Middle frontal gyrus (tissue), 1 donor: ENCODE results near the gene P2RX6.
"Not testable (repeated sequence)": the region's sequence is repeated elsewhere in the genome, so short reads cannot be mapped to it uniquely, and the experiment has no call there.

Experiments used
- DNase-seq: peaks from one replicate; pipeline ENCODE4 v3.0.0-alpha.2; 2015; ENCODE audit warnings: low spot score; ENCODE audit errors: extremely low spot score

P2RX6 gene

DNA sequence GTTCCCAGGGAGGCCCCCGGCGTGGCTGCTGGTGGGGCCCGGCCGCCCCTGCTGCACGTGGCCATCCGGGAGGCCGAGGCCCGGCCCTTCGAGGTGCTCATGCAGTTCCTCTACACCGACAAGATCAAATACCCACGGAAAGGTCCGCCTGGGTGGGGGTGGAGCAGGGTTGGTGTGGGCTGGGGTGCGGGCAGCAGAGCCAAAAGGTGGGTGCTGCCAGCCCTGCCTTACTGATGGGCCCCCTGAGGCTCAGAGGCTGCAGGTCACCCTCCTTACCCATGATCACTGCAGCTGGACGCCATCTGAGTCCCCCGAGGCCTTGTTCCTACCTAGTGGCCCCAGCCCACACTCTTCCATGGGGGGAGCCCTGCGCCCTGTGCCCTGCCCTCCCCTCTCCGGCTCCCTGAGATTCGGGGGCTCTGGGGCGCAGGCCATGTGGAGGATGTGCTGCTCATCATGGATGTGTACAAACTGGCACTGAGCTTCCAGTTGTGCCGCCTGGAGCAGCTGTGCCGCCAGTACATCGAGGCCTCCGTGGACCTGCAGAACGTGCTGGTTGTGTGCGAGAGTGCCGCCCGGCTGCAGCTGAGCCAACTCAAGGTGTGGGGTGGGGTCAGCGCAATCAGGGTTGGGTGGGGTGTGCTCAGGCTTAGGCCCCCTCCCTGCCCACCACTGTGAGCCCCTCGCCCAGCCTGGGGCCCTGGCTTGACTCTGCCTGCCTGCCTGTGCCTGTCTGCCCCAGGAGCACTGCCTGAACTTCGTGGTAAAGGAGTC, 20.6 kb upstream of the P2RX6 start:
- DNase-seq = no peak

DNA sequence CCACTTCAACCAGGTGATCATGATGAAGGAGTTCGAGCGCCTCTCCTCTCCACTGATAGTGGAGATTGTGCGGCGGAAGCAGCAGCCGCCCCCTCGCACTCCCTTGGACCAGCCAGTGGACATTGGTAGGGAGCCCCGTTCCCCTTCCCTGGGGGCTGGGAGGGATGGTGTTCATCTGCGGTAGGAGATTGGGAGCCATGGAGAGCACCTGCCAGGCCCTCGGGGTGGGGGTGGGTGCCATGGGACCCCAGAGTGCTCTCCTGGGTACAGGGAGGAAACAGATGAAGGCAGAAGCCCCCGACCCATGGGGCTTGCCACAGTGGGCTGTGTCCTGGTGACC, 20.1 kb upstream of the P2RX6 start:
- DNase-seq = no peak

DNA sequence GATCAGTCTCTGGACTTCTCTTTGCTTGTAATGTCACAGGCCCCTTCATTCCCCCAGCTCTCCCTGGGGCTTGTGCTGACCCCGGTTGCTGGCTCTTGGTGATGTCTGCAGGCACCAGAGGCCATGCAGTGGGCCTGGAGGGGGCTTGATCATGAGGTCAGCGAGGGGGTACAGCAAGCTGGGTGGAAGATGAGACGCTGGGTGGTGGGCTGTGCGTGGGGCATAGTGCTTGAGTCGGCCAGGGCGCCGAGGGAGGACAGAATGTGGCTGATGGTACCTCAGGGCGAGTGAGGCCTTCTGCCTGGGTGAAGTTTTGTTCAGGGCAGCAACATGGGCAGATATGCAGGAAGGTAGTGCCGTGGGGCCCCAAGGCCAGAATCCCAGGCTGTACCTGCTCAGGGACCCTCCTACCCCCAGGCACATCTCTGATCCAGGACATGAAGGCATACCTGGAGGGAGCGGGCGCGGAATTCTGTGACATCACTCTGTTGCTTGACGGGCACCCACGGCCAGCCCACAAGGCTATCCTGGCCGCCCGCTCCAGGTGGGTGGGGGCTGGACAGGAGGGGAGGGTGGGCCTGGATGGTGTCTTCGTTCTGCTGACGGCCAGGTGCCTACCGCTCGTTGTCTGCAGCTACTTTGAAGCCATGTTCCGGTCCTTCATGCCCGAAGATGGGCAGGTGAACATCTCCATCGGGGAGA, 19.5 kb upstream of the P2RX6 start:
- DNase-seq = no peak

DNA sequence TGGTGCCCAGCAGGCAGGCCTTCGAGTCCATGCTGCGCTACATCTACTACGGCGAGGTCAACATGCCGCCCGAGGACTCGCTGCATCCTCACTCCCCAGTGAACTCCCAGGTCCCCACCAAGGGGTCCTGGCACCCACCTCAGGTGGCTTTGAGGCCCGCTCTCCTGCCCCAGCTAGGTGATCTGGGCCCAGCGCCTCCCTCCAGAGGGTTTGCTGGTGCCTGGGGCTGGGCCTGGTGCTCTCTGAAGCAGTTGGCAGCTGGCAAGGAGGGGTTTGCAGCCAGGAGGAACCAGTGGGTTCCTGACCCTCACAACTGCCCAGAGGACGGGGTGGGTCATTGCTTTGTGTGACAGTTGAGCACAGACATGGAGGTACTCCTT, 18.9 kb upstream of the P2RX6 start:
- no peak for DNase-seq

DNA sequence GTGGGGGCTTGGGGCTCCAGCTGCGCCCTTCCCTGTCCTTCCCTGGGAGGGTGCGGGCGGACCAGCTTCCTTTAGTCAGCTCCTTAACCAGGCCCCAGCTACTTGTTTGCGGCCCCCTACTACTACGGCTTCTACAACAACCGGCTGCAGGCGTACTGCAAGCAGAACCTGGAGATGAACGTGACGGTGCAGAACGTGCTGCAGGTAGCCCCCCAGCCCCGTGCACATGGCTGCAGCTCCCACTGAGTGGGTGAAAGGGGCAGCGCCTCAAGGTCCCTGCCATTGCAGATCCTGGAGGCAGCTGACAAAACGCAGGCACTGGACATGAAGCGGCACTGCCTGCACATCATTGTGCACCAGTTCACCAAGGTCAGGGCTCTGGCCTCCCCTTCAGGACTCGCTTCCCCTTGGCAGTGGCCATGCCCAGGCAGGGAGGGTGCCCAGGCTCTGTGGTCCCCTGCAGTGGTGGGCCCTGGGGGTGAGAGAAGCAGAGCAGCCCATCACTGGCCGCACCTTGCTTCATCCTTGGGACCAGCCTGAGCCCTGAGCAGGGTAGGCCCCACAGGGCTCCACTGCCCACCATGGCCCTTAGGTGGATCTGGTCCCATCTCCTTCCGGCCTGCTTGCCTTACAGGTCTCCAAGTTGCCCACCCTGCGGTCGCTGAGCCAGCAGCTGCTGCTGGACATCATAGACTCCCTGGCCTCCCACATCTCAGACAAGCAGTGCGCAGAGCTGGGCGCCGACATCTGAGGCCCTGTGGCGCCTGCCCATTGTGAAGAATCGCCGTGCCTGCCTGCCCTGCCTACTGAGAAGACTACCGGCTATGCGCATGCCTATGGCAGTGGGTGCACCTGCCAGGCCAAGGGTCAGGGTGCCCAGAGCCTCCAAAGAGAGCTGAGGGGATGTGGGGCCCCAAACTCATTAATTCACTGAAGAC, 18.1 kb upstream of the P2RX6 start:
- no peak for DNase-seq

DNA sequence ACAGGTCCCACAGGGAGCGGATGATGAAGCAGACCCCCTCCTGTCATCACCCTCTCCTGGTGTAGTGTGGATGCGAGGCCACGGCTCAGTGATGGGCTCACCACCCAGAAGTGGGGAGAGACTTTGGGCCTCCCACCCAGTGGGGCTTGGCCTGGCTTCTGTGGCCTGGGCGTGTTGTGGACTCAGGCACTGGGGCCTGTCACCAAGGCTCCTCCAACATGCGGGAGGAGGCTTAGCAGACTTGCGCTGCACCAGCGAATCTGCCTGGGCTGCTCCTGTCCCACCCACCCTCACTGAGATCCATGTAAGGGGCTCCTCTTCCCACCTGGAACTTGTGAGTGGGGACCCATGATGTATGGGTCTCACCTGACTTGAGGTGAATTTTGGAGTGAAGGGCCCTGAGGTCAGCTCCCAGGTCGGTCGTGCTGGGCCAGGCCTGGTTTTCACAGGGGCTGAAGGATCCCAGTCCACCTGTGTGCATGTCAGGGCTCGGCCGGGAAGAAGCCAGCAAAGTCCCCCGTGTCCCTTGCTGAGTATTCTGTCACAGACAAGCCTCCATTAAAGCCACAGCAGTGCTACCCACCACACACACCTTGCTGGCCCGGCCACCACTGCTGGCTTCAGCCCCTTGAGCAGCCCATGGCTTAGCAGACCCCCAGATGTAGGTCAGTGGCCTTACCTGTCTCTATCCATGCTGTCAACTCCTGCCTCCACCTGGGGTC, 17.3 kb upstream of the P2RX6 start:
- no peak for DNase-seq

DNA sequence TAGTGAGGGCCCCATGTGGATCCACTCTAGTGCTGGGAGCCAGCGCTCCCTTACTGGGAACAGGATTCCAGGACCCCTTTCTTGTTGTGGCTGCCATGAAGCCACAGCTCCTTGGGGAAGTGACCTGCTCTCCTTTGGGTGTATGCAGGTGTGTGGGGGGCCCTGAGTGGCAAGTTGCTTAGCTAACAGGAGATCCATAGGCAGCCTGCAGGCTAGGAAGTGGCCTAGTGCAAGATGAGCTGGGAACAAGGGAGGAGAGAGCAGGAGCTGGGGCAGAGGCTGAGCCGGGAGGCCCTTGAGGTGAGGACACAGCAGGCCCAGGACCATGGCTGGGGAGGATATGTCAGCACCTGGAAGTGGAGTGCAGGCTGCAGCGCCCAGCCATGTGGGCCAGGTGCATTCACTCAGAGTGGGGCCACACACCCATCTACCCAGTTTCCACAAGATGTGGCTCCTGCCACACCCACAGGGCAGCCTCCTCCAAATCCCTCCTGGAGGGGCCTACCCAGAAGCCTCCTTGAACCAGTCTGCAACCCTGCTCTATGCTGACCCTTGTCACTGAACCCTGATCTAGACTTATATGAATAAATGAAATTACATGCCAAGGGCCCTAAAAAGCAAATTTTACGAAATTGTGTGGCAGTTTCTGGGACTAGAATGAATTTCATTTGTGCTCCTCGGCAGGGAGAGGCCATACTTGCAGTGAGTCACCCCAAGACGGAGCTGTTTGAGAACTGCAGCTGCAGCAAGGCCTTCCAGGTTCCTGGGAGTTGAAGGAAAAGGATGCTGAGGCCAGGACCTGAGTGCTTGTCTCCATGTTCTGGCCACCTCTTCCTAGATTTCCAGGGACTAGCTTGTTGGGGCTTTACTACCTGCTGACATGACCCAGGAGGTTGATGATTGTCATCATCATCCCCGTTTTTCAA, 16.3 kb upstream of the P2RX6 start:
- DNase-seq = no peak

DNA sequence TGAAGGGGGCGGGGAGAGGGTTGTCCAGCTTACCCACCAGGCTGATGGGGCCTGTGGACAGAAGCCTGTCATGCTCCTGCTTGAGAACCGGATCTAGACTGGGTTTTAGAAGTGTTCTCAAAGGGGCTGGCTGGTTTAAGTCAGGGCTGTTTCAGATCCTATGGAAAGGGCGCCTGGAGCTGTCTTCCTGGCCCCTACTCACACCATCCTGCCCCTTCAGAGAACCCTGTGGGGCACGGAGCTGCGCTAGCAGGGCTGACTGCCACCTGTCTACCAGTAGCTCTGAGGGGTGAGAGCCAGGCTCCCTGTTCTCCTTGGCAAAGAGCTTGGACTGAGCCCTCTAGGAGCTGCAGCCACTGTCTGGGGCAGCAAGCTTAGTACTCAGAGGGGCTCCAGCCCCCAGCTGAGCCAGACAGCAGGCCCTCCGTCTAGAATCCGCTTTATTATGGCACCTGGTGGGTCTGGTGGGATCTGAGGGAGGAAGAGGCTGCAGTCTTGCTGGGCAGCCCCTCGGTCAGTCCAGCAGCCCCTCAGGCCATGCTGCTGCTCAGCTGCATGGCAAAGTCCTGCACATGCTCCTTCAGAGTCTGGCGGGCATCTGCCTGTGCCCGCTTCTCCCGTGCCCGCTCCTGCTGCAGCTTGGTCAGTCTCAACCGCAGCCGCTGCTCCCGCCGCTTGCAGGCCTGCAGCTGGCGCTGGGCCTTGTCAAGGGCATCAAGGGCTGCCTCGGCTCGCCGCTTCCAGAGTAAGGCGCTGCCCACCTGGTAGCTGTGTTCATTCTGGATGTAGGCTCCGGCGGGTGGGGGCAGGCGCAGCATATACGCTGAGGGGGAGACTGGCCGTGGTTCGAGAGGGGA, 15.4 kb upstream of the P2RX6 start:
- DNase-seq = no peak

DNA sequence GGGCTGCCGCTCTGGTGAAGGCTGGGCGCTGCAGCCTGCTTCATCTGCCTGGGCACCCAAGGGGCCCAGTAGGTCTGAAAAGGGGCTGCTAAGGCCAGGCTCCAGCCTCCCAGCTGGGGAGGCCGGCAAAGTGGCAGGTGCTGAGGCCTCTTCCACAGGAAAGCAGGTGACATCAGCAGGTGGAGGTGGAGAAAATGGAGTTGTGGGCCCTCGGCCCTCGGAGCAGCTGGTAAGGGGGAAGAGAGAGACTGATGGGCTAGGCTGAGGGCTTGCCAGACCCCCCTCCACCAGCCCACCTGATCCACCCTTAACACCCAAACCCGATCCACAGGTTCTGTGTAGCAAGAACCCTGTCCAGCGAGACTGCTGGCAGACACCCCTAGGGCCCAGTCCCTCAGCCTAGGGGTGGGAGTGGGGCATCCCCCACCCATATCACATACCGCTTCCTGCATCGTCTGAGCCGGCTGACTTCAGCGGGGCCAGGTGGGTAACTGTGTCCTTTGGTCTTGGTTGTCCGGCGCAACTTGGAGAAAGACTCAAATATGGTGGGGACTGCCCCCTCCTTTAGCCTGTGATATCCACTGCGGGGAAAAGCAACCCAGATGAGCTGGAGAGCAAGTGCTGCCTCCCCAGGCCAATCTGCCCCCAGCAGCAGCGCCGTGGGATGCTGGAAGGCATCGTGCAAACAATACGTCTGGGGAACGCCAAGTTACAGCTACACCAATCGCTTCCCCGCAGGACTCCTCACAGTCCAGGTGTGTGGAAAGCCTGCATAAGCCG, 14.6 kb upstream of the P2RX6 start:
- no peak for DNase-seq

DNA sequence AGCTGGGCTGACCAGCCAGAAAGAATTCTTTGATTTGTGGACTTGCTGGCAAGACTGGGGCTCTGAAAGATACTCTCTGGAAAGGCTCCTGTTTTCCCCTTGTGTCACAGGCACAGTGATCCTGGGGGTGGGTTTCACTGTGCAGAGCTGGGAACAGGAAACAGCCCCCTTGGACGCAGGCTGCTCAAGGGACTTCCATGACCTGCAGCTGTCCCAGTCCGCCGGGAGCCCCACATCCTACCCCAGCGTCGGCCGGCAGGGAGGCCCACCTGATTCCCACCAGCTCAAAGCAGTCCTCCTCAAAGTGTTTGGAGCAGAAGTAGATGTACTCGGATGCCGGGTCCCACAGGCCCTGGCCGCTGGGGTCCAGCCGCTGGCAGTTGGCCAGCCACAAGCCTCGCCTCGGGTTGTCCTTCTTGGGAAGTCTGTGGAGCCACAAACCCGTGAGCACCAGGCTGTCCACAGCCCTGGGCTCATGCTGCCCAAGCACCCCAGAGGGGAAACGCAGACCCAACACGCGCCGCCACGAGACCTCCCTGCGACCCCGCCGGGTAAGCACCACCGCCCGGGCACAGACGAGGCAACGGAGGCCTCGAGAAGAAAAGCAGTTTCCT, 13.9 kb upstream of the P2RX6 start:
- no peak for DNase-seq

DNA sequence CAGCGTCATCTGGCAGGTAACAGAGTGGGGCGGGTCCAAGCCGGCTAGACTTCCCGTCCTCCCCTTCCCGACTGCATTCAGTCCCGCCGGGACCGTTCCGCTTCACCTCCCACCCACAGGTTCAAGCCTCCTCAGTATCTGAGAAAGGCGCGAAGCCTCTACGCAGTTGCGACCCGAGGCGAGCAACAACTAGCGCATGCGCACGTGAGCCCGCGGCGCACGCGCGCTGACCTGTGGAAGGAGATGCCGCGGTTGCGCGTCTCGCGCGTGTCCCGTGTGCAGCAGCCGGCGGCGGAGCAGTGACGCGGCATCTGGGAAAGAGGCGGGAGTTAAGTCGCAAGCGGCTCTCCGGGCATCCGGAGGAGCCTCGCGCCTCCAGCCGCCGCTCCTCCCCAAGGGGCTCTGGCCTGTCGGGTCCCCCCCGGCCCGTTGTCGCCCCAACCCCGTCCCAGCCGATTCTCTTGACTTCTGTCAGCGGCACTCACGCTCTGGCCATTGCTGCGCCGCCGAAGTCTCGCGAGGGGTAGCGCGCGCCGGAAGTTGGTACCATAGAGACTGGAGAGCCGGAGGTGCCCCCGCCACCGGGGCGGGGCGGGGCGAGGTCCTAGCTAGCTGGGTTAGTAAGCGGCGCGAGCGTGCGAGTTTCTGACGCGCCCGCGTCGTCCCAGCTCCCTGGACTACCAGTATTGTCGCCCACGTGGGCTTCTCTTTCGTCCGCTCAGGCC, 13.2 kb upstream of the P2RX6 start, which contains the start of gene THAP7:
TSS of gene THAP7 (minus strand) at position 518 of the 725 bp plus-strand sequence. CDS start at position 311, 207 bp downstream.
- peak; percentile 94 for DNase-seq

DNA sequence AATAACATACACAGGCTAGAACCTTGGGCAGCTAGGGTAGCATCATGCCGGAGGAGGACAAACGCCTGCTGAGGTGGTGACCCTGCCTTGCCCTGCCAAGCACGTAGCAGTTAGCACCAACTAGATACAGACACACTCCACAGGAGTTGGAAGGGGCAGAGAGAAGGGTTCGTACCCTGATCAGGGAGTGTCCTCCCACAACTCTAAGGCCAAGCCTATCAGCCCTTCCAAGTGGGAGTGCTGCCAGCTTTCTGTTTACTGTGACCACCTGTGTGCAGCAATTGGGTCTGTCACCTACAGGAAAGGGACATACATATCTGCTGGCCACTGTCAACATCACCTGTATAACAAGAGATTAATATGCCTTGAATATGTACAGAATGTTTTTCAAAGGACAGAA, 11.2 kb upstream of the P2RX6 start:
- no peak for DNase-seq

DNA sequence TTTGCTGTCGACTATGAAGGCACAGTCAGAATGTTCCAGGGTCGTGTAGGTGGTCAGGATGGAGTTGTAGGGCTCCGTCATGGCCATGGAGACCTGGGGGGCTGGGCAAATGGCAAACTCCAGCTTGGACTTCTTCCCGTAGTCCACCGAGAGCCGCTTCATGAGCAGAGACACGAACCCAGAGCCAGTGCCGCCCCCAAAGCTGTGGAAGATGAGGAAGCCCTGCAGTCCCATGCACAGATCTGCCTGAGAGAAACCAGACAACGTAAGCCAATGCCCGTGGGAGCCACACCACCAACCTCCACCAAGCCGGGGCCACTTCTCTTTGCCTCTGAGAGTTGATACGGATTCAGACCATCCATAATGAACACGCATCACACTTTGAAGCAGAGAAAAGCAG, 5.8 kb upstream of the P2RX6 start:
- DNase-seq = not testable (repeated sequence)

DNA sequence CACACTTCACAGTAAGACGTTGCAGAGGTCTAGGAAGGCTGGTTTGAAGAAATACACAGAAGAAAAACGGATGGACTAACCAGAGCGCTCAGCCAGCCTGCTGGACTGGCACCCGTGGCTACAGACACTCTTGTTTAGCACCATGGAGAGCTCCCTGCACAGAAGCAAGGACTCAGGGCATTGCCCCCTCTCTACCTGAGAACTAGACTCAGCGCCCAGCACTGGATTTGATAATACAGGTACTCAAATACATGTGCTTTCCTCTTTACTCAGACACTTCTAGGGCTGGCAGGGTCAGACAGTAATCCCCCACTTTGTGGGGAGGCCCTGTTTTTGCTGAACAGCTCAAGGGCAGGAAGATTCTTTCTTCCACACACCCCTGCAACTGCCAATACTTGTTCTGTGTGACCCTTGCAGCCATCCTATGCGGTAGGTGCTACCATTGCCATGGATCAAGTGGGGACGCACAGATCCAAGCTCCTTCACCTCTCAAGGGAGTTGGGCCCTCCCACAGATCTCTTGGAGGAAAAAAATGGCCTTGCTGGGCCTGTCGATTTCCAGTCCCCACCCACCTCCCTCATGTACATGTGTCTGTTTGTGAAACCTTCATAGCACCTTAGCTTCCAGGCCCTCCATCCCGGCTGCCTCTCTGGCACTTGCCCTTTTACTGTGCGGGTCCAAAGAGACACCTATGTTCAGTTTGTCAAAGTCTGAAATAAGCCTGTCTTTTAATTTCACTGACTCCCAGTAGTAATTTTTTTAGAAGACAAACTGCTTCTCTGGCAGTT, 5.1 kb upstream of the P2RX6 start:
- DNase-seq = no peak

DNA sequence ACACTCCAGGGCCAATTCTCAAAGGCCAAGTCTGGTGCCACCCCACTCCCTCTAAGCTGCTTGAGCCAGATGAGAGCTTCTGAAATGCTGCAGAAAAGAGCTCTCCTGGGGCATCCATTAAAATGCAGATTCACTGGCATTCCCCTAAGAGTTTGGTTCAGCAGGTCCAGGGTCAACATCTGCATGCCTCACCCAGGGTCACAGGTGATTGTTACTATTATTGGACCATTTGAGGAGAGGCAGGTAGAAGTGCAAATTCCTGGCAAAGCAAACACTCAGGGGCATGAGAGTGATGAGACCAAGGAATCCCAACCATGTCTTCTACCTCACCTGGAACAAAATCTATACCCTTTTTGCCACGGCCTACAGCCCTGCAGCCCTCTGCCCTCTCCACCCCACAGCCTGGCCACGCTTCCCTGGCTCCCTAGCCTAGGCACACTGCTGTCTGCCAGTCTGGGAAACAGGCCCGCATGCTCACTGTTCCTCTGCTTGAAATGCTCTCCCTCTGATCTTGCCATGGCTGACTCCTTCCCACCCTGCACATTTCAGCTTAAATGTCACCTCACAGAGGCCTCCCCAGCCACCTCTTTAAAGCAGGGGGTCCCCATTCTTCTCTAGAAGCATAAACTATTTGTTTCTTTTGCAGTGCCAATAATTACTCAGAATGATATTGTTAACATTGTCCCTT, 4.4 kb upstream of the P2RX6 start:
- no peak for DNase-seq
